RWPE1 (cell line): Measurements from ENCODE around the gene LAPTM5.

Experiments used
- CTCF ChIA-PET: fragments of 350-600 bp; sonication (Branson Sonifier 250); formaldehyde crosslinking; extraction: SDS; loops from one replicate; lab custom pipeline; 2021; lab: Yijun Ruan, JAX
- POLR2A ChIA-PET: fragments of 400-600 bp; formaldehyde crosslinking; extraction: SDS; loops from one replicate; lab custom pipeline; 2020; ENCODE audit warnings: antibody characterized with exemption; ENCODE audit not compliant: low non-redundant PET; lab: Yijun Ruan, JAX
- DNase-seq: peaks from one replicate; pipeline ENCODE4 v3.0.0; 2012; ENCODE audit warnings: low spot score
- H3K27ac ChIP-seq: fragments of 450-650 bp; 2 replicates; pipeline ENCODE4 v1.5.1; 2017
- TF ChIP-seq, protein P1 (sequence below): fragments of 450-650 bp; conservative IDR thresholded peaks from 2 replicates; pipeline ENCODE4 v1.5.1; 2017; ENCODE audit warnings: low read depth, mild to moderate bottlenecking

Gene LAPTM5

DNA sequence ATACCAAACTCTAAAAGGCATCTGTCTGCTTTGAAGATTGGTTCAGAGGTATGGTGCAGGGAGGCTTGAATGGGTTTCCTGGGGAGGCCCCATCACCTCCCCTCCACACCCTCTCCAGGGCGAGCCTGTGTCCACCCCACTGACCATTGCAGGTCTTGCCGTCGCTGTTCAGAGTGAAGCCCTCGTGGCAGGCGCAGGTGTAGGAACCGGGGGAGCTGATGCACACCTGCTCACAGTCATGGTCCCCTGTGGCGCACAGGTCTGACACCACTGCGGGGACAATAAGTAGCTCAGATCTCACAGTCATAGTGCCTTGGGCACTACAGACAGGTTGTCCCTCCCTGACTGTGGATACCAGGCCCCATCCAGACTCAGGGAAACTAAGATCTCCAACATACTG lies 40.9 kb downstream of the LAPTM5 start:
- POLR2A ChIA-PET = no interaction called here
- CTCF ChIA-PET = interaction anchor here (1.3 kb wide), 1 partner anchor 9 kb away, joined by 5 read pairs; no protein-coding TSS in a partner anchor
- DNase-seq = no peak
- no peak overlapping the region for H3K27ac ChIP-seq
- TF ChIP-seq, protein P1, sequence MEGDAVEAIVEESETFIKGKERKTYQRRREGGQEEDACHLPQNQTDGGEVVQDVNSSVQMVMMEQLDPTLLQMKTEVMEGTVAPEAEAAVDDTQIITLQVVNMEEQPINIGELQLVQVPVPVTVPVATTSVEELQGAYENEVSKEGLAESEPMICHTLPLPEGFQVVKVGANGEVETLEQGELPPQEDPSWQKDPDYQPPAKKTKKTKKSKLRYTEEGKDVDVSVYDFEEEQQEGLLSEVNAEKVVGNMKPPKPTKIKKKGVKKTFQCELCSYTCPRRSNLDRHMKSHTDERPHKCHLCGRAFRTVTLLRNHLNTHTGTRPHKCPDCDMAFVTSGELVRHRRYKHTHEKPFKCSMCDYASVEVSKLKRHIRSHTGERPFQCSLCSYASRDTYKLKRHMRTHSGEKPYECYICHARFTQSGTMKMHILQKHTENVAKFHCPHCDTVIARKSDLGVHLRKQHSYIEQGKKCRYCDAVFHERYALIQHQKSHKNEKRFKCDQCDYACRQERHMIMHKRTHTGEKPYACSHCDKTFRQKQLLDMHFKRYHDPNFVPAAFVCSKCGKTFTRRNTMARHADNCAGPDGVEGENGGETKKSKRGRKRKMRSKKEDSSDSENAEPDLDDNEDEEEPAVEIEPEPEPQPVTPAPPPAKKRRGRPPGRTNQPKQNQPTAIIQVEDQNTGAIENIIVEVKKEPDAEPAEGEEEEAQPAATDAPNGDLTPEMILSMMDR = no peak

DNA sequence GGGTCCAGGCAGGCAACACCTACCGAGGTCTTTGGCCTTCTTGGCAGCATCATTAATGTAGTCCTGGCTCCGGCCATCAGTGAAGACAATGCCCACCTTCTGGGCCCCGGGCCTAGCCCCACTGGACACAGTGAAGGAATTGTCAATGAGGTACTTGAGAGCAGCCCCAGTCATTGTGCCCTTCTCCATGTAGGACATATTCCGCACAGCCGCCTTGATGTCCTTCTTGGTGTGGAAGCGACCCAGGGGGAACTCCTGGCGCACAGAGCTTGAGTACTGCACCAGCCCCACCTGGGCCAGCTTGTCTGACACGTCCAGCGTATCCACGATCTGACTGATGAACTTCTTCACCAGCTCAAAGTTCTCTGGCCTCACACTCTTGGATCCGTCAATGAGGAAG lies 41.7 kb downstream of the LAPTM5 start:
- H3K27ac ChIP-seq = no peak overlapping the region
- no peak for DNase-seq
- CTCF ChIA-PET = interaction anchor here (1.3 kb wide), 1 partner anchor 8 kb away, joined by 5 read pairs; no protein-coding TSS in a partner anchor
- POLR2A ChIA-PET = no interaction called here
- TF ChIP-seq, protein P1 = no peak

DNA sequence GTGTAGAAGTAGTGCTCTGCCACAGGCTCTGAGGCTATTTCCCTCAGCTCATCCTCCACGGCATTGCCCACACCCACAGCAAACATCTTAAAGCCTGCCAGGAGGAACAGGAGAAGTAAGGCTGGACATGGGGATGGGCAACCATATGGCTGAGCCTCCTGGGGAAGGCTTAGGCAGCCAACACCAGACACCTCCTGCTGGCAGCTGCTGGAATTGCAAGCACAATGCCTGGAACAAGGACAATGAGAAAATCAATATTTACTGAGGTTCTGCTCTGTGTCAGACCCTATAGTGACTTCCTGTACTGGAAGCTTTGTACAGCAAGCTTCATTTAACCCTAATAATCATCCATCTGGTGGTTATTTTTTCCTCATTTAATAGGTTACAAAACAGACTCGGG lies 42.4 kb downstream of the LAPTM5 start:
- TF ChIP-seq, protein P1 = no peak
- ChIA-PET POLR2A (no interaction called here), CTCF (interaction anchor here (0.6 kb wide), 1 partner anchor 17 kb away, joined by 3 read pairs; no protein-coding TSS in a partner anchor)
- no peak for DNase-seq
- no peak overlapping the region for H3K27ac ChIP-seq

DNA sequence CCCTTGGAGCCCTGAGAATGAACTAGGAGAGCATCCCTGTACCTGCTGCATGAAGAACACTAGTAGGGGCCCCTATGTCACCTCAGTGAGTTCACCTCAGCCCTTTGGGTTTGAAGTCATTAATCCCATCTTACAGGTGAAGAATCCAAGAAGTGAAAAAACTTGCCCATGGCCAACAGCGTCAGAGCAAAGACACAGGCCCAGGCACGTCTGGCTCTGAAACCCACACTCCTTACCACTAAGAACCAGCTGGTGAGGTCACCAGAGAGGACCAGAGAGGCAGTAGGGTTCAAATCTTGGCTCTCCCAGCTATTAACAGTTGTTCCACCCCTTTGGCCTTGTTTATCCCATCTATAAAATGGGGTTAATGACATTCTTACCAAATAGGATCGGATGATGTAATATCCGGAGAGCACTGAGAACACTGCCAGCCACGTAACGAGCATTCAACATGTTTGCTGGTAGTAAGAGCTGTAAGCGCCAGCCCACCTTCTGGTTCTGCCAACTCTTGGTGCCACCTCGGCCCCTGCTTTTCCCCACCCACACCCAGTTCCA lies 43.0 kb downstream of the LAPTM5 start:
- H3K27ac ChIP-seq = peak overlapping the region; percentile 20; the same call in 1 of the 2 replicates
- no peak for DNase-seq
- TF ChIP-seq, protein P1 = no peak
- POLR2A ChIA-PET = no interaction called here
- CTCF ChIA-PET = interaction anchor here (0.6 kb wide), 1 partner anchor 17 kb away, joined by 3 read pairs; no protein-coding TSS in a partner anchor

DNA sequence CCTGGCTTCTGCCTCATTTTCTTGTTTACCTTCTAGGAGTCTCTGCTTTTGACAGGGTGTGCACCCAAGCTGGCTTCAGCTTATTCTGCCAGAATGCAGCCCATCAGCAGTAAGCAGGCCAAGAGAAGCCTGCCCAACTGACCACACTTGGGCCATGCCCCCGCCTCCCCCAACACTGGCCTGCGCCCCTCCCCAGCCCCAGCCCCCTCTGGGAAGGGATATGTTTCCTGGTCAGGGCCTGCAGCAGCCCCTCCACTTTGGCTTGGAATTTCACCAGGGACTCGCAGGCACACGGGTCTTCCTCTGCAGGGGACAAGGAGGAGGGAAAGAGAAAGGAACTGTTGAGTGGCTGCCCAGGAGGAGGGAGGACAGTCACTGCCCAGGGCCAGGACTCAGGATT lies 43.5 kb downstream of the LAPTM5 start:
- no peak for DNase-seq
- CTCF ChIA-PET = no interaction called here
- peak overlapping the region; percentile 20 for H3K27ac ChIP-seq
- TF ChIP-seq, protein P1 = no peak
- POLR2A ChIA-PET = no interaction called here

DNA sequence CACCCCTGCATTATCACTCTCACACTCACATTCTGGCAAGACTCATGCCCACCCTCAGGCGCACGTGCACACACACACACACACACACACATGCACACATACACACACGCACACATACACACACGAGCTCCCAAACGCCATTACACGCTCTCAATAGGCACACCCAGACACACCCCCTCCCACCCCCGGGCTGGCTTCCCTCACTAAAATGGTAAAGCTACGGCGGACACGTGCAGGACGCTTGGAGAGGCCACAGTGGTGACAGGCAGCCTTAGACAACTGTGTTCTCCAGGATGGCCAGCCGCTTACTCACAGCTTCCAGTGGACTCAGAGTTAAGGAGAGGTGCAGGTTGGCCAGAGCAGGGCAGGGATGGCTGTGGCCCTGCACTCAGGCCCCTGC lies 44.3 kb downstream of the LAPTM5 start:
- POLR2A ChIA-PET = no interaction called here
- CTCF ChIA-PET = interaction anchor here (0.6 kb wide), 1 partner anchor 1373 kb away, joined by 3 read pairs; no protein-coding TSS in a partner anchor
- TF ChIP-seq, protein P1 = no peak
- H3K27ac ChIP-seq = peak overlapping the region; percentile 20
- DNase-seq = no peak
